HepG2 (cell line): ENCODE measurements around the gene PHRF1. TPM values are rescaled to one million over a fixed set of nuclear protein-coding genes. Genes with fewer than 3 reads are reported as not detected.

Experiments
- ATAC-seq: fragments of 200-7000 bp; cut with Tn5 transposase; 3 replicates; pipeline ENCODE4 v1.9.1; 2020; ENCODE audit warnings: mild to moderate bottlenecking, moderate library complexity
- BruUV-seq: library from RNA; stranded (reverse); fragments of 400-500 nt; replicated peaks from 2 replicates; lab custom pipeline; 2021; lab: Mats Ljungman, UMichigan
- CTCF ChIA-PET: fragments of 300-600 bp; formaldehyde crosslinking; extraction: SDS; loops from one replicate; lab custom pipeline; 2021; ENCODE audit warnings: low total read pairs, inconsistent platforms, low intra/inter-chr PET ratio; lab: Yijun Ruan, JAX
- POLR2A ChIA-PET: fragments of 350-600 bp; sonication (Branson Sonifier 250); formaldehyde crosslinking; loops from one replicate; lab custom pipeline; 2020; ENCODE audit warnings: antibody characterized with exemption, inconsistent platforms; lab: Yijun Ruan, JAX
- DNase-seq: peaks from one replicate; pipeline ENCODE4 v3.0.0-alpha.2; 2015; ENCODE audit warnings: low spot score
- FAIRE-seq: peaks from 3 replicates; lab custom pipeline; 2011; peaks lifted over from hg19 to GRCh38; lab: Jason Lieb, UNC
- H2AFZ ChIP-seq: one replicate; pipeline ENCODE4 v1.6.1; 2011; ENCODE audit warnings: low read length, inconsistent platforms
- H3K27ac ChIP-seq: fragments of 300-600 bp; 3 replicates; pipeline ENCODE4 v1.8.0; 2011; ENCODE audit warnings: mixed run types, mild to moderate bottlenecking, mixed read lengths, low read length, inconsistent platforms; ENCODE audit not compliant: insufficient read depth; ENCODE audit errors: extremely low read length
- H3K27me3 ChIP-seq, 2 experiments: fragments of 200-600 bp in 1 of 2; 2 replicates in 1 of 2; 3 replicates in 1 of 2; pipeline versions ENCODE4 v1.6.0 to v1.8.0; 2011; ENCODE audit warnings: low read length in 2 of 2, mild to moderate bottlenecking in 2 of 2, moderate library complexity in 2 of 2, inconsistent platforms in 1 of 2; ENCODE audit not compliant: insufficient read depth in 2 of 2, control insufficient read depth in 1 of 2
- H3K36me3 ChIP-seq, 2 experiments: fragments of 200-600 bp in 1 of 2; replicated peaks in 1 of 2; 2 replicates in 1 of 2; 3 replicates in 1 of 2; pipeline versions ENCODE4 v1.5.1 to v1.8.0; 2011; ENCODE audit warnings: low read length in 2 of 2, inconsistent platforms in 1 of 2; ENCODE audit not compliant: insufficient read depth in 2 of 2, control insufficient read depth in 1 of 2
- H3K4me1 ChIP-seq: 2 replicates; pipeline ENCODE4 v1.5.1; 2012; ENCODE audit warnings: low read length, inconsistent platforms; ENCODE audit not compliant: insufficient read depth
- H3K4me2 ChIP-seq: 2 replicates; pipeline ENCODE4 v1.6.0; 2011; ENCODE audit warnings: low read depth, low read length, inconsistent platforms
- H3K4me3 ChIP-seq, 3 experiments: fragments of 200-600 bp in 1 of 3; sonication (generic), shearing (Covaris generic) in 1 of 3; replicated peaks in 1 of 3; 2 replicates each; pipeline ENCODE4 v1.5.1; 2011 to 2016; ENCODE audit warnings: low read length in 3 of 3, inconsistent platforms in 2 of 3, low read depth in 2 of 3, mild to moderate bottlenecking in 2 of 3, control low read depth in 1 of 3, mixed read lengths in 1 of 3; ENCODE audit not compliant: insufficient read depth in 1 of 3
- H3K79me2 ChIP-seq: one replicate; pipeline ENCODE4 v1.6.1; 2011; ENCODE audit warnings: low read length, inconsistent platforms; ENCODE audit not compliant: insufficient read depth
- H3K9ac ChIP-seq: 2 replicates; pipeline ENCODE4 v1.6.0; 2011; ENCODE audit warnings: mild to moderate bottlenecking, low read depth, low read length, inconsistent platforms; ENCODE audit not compliant: insufficient read depth
- H3K9me3 ChIP-seq: 2 replicates; pipeline ENCODE4 v1.5.1; 2012; ENCODE audit warnings: mild to moderate bottlenecking, low read length
- H4K20me1 ChIP-seq: 2 replicates; pipeline ENCODE4 v1.6.0; 2011; ENCODE audit warnings: inconsistent platforms, mild to moderate bottlenecking, low read length, moderate library complexity; ENCODE audit not compliant: insufficient read depth
- HDAC1 ChIP-seq: sonication (generic); formaldehyde crosslinking; IDR thresholded peaks from 2 replicates; pipeline ENCODE4 v1.5.1; 2020; ENCODE audit warnings: mild to moderate bottlenecking, missing genetic modification reagents
- SP2 ChIP-seq: sonication (generic); formaldehyde crosslinking; IDR thresholded peaks from 2 replicates; pipeline ENCODE4 v1.5.1; 2020; ENCODE audit warnings: mild to moderate bottlenecking, missing genetic modification reagents
- STAT5B ChIP-seq: sonication (generic); formaldehyde crosslinking; IDR thresholded peaks from 2 replicates; pipeline ENCODE4 v1.4.0; 2020; ENCODE audit warnings: missing genetic modification reagents
- TRIM24 ChIP-seq: sonication (generic); formaldehyde crosslinking; IDR thresholded peaks from 2 replicates; pipeline ENCODE4 v1.8.0; 2022; ENCODE audit warnings: mild to moderate bottlenecking, missing genetic modification reagents
- XBP1 ChIP-seq: sonication (generic); formaldehyde crosslinking; IDR thresholded peaks from 2 replicates; pipeline ENCODE4 v1.5.0; 2020; ENCODE audit warnings: missing genetic modification reagents
- ZNF350 ChIP-seq: sonication (generic); formaldehyde crosslinking; IDR thresholded peaks from 2 replicates; pipeline ENCODE4 v1.4.0; 2020; ENCODE audit warnings: mild to moderate bottlenecking, low read depth, missing genetic modification reagents, borderline replicate concordance
- WGBS: methylation state at CpG from one replicate; pipeline ENCODE4 v1.1.6; 2017; ENCODE audit warnings: low lambda C conversion rate; 5-methylcytosine and 5-hydroxymethylcytosine counted together
- in situ Hi-C: cut with HindIII; loops from 2 replicates; pipeline ENCODE4 v1.10.0; 2017; ENCODE audit warnings: low pct_unique_long_range_greater_than_20kb; ENCODE audit not compliant: extremely low pct_ligation_motif_present
- intact Hi-C: fragments of 100-400 bp; cut with micrococcal nuclease; formaldehyde crosslinking; loops from one replicate; pipeline ENCODE4 v1.10.0; 2022; ENCODE audit not compliant: unreplicated experiment
- polyA plus RNA-seq, 8 experiments: library from polyadenylated mRNA; depleted of rRNA in 3 of 8; stranded (reverse) in 7 of 8; unstranded in 1 of 8; fragments of >200 nt; fragmentation: Illumina TruSeq in 4 of 8; extraction: Trizol in 4 of 8; gene quantifications; 2 replicates each; pipeline versions ENCODE4 v1.2.1 to v1.2.3, GENCODE V29; 2011 to 2016; ENCODE audit warnings: low read depth in 4 of 8, missing spikeins in 1 of 8, mixed read lengths in 1 of 8; ENCODE audit not compliant: insufficient read depth in 1 of 8
- total RNA-seq, 5 experiments: library from RNA; depleted of rRNA; stranded (reverse); fragments of >200 nt; fragmentation: Illumina TruSeq; extraction: Trizol; gene quantifications; 2 replicates each; pipeline ENCODE4 v1.2.3, GENCODE V29; 2016; ENCODE audit warnings: low read depth in 1 of 5
- TF ChIP-seq, protein P1 (sequence below): sonication (generic); formaldehyde crosslinking; IDR thresholded peaks from 2 replicates; pipeline ENCODE4 v1.4.0; 2020; ENCODE audit warnings: mild to moderate bottlenecking, missing genetic modification reagents, borderline replicate concordance
- TF ChIP-seq, protein P2 (sequence below): sonication (generic); formaldehyde crosslinking; IDR thresholded peaks from 2 replicates; pipeline ENCODE4 v1.4.0; 2020; ENCODE audit warnings: missing genetic modification reagents; ENCODE audit errors: not compliant biosample characterization
- TF ChIP-seq, protein P3 (sequence below): sonication (generic); formaldehyde crosslinking; IDR thresholded peaks from 2 replicates; pipeline ENCODE4 v1.5.0; 2020; ENCODE audit warnings: mild to moderate bottlenecking, missing genetic modification reagents

Gene PHRF1
- total and polyA plus RNA-seq, 2 of the 13 experiments (the other 11 are each of a cell fraction or from before 2014, with no cell fraction given) = 8.2 to 16.7 TPM

DNA sequence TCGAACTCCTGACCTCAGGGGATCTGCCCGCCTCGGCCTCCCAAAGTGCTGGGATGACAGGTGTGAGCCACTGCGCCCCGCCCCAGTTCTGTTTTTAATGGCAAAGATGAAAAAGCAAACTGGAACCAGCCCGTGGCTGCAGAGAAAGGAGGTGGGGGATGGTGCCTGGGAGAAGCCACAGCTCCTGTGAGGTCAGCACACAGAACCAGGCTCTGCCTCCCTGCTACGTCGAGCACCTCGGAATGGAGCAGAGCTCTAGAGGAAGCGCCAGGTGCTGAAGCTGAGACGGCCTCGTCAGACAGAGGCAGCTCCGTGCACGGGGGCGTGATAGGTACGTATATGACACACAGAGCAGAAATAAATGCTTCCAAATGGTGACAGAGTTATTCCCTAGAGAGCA, 69.3 kb downstream of the PHRF1 start:
- no peak overlapping the region for H3K4me2 ChIP-seq
- H3K9ac ChIP-seq = no peak overlapping the region
- no TSS peak for BruUV-seq
- H4K20me1 ChIP-seq = 0 out of 2 replicates have a peak, but pooled peaks cover 5% of the 10 kb centered on the region
- H3K27me3 ChIP-seq = no peaks in the 10 kb centered on the region
- ATAC-seq (no peak), FAIRE-seq (no peak), DNase-seq (no peak)
- H2AFZ ChIP-seq = no peak overlapping the region
- WGBS = 93% methylated on average over 16 of the region's 16 CpGs
- peaks cover 12% of the 10 kb centered on the region; the same call in 1 of the 2 replicates for H3K4me1 ChIP-seq
- H3K36me3 ChIP-seq = peaks cover 5 to 12% of the 10 kb centered on the region in 2 experiments; a peak in 3 of 5 replicates
- intact Hi-C loops (no loop called here), in situ Hi-C loops (no loop called here)
- H3K4me3 ChIP-seq = no peak overlapping the region
- TF ChIP-seq XBP1 (CRISPR knock-in tag) = no peak
- TF ChIP-seq STAT5B (CRISPR knock-in tag) = no peak
- TF ChIP-seq TRIM24 (CRISPR knock-in tag) = no peak
- no peak for TF ChIP-seq HDAC1 (CRISPR knock-in tag)
- TF ChIP-seq, protein P1, sequence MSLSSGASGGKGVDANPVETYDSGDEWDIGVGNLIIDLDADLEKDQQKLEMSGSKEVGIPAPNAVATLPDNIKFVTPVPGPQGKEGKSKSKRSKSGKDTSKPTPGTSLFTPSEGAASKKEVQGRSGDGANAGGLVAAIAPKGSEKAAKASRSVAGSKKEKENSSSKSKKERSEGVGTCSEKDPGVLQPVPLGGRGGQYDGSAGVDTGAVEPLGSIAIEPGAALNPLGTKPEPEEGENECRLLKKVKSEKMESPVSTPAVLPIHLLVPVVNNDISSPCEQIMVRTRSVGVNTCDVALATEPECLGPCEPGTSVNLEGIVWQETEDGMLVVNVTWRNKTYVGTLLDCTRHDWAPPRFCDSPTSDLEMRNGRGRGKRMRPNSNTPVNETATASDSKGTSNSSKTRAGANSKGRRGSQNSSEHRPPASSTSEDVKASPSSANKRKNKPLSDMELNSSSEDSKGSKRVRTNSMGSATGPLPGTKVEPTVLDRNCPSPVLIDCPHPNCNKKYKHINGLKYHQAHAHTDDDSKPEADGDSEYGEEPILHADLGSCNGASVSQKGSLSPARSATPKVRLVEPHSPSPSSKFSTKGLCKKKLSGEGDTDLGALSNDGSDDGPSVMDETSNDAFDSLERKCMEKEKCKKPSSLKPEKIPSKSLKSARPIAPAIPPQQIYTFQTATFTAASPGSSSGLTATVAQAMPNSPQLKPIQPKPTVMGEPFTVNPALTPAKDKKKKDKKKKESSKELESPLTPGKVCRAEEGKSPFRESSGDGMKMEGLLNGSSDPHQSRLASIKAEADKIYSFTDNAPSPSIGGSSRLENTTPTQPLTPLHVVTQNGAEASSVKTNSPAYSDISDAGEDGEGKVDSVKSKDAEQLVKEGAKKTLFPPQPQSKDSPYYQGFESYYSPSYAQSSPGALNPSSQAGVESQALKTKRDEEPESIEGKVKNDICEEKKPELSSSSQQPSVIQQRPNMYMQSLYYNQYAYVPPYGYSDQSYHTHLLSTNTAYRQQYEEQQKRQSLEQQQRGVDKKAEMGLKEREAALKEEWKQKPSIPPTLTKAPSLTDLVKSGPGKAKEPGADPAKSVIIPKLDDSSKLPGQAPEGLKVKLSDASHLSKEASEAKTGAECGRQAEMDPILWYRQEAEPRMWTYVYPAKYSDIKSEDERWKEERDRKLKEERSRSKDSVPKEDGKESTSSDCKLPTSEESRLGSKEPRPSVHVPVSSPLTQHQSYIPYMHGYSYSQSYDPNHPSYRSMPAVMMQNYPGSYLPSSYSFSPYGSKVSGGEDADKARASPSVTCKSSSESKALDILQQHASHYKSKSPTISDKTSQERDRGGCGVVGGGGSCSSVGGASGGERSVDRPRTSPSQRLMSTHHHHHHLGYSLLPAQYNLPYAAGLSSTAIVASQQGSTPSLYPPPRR (CRISPR knock-in tag) = no peak
- TF ChIP-seq, protein P2, sequence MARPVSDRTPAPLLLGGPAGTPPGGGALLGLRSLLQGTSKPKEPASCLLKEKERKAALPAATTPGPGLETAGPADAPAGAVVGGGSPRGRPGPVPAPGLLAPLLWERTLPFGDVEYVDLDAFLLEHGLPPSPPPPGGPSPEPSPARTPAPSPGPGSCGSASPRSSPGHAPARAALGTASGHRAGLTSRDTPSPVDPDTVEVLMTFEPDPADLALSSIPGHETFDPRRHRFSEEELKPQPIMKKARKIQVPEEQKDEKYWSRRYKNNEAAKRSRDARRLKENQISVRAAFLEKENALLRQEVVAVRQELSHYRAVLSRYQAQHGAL (CRISPR knock-in tag) = no peak
- TF ChIP-seq, protein P3, sequence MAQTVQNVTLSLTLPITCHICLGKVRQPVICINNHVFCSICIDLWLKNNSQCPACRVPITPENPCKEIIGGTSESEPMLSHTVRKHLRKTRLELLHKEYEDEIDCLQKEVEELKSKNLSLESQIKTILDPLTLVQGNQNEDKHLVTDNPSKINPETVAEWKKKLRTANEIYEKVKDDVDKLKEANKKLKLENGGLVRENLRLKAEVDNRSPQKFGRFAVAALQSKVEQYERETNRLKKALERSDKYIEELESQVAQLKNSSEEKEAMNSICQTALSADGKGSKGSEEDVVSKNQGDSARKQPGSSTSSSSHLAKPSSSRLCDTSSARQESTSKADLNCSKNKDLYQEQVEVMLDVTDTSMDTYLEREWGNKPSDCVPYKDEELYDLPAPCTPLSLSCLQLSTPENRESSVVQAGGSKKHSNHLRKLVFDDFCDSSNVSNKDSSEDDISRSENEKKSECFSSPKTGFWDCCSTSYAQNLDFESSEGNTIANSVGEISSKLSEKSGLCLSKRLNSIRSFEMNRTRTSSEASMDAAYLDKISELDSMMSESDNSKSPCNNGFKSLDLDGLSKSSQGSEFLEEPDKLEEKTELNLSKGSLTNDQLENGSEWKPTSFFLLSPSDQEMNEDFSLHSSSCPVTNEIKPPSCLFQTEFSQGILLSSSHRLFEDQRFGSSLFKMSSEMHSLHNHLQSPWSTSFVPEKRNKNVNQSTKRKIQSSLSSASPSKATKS (CRISPR knock-in tag) = no peak
- no peak for TF ChIP-seq SP2 (CRISPR knock-in tag)
- no peak for TF ChIP-seq ZNF350
- ChIA-PET CTCF (no interaction called here), POLR2A (no interaction called here)
- no peaks in the 10 kb centered on the region for H3K9me3 ChIP-seq
- H3K27ac ChIP-seq = no peak overlapping the region
- no peaks in the 10 kb centered on the region for H3K79me2 ChIP-seq
